ENCODE results near the gene FAM114A2.

The FAM114A2 gene

GRCh38 chr5:153983885-153984284 lies 54.8 kb downstream of the FAM114A2 start:
- DNase-seq (ENCODE audit: low spot score): no peak

- DNase-seq (ENCODE audit: low spot score): no peak
Measured at GRCh38 chr5:153981905-153982605, 56.7 kb downstream of the FAM114A2 start.

GRCh38 chr5:153979028-153979783 lies 59.5 kb downstream of the FAM114A2 start:
- no peak for DNase-seq (ENCODE audit: low spot score)

- DNase-seq (ENCODE audit: low spot score): no peak
Measured at GRCh38 chr5:153974813-153975163, 63.9 kb downstream of the FAM114A2 start.

- peak; percentile 68 for DNase-seq (ENCODE audit: low spot score)
Measured at GRCh38 chr5:153974131-153974812, 64.4 kb downstream of the FAM114A2 start.

GRCh38 chr5:153972240-153972639 lies 66.5 kb downstream of the FAM114A2 start:
- DNase-seq (ENCODE audit: low spot score): no peak

GRCh38 chr5:153970496-153970895 lies 68.2 kb downstream of the FAM114A2 start:
- no peak for DNase-seq (ENCODE audit: low spot score)

GRCh38 chr5:153969563-153969895 lies 69.2 kb downstream of the FAM114A2 start:
- no peak for DNase-seq (ENCODE audit: low spot score)

- no peak for DNase-seq (ENCODE audit: low spot score)
Measured at GRCh38 chr5:153968761-153969562, 69.7 kb downstream of the FAM114A2 start.

- peak; percentile 57 for DNase-seq (ENCODE audit: low spot score)
Measured at GRCh38 chr5:153964880-153965645, 73.6 kb downstream of the FAM114A2 start.

GRCh38 chr5:153964191-153964879 lies 74.4 kb downstream of the FAM114A2 start:
- DNase-seq (ENCODE audit: low spot score): no peak

GRCh38 chr5:153960269-153961215 lies 78.2 kb downstream of the FAM114A2 start:
- DNase-seq (ENCODE audit: low spot score): no peak

GRCh38 chr5:153959134-153959957 lies 79.4 kb downstream of the FAM114A2 start:
- no peak for DNase-seq (ENCODE audit: low spot score)

- no peak for DNase-seq (ENCODE audit: low spot score)
Measured at GRCh38 chr5:153957205-153957604, 81.5 kb downstream of the FAM114A2 start.

GRCh38 chr5:153953411-153953810 lies 85.3 kb downstream of the FAM114A2 start:
- DNase-seq (ENCODE audit: low spot score): no peak

- no peak for DNase-seq (ENCODE audit: low spot score)
Measured at GRCh38 chr5:153952893-153953292, 85.8 kb downstream of the FAM114A2 start.

- DNase-seq (ENCODE audit: low spot score): no peak
Measured at GRCh38 chr5:153952057-153952456, 86.7 kb downstream of the FAM114A2 start.

- no peak for DNase-seq (ENCODE audit: low spot score)
Measured at GRCh38 chr5:153941265-153941664, 97.4 kb downstream of the FAM114A2 start.

Measured in hematopoietic multipotent progenitor cell treated with erythropoietin and hydrocortisone succinate and interleukin-3 and kit ligand, for 15 days (in vitro differentiated cells).